ENCODE results near the gene OAS3.
"Not testable (repeated sequence)": the region's sequence is repeated elsewhere in the genome, so short reads cannot be mapped to it uniquely, and the experiment has no call there.

The OAS3 gene

GRCh38 chr12:112987561-112987960 lies 49.3 kb downstream of the OAS3 start:
- peak; percentile 28 for DNase-seq

DNA sequence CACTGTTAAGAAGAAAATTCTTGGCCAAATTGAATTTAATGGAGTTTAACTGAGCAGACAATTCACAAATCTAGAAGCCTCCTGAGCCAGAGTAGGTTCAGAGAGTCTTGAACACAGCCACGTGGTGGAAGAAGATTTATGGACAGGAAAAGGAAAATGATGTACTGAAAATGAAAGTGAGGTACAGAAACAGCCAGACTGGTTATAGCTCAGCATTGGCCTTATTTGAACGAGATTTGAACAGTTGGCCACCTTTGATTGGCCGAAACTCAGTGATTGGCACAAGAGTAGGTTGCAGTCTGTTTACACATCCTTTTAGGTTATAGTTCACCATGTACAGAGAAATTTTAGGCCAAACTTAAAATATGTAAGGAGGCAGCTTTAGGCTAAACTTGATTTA lies 50.0 kb downstream of the OAS3 start:
- DNase-seq: no peak

DNA sequence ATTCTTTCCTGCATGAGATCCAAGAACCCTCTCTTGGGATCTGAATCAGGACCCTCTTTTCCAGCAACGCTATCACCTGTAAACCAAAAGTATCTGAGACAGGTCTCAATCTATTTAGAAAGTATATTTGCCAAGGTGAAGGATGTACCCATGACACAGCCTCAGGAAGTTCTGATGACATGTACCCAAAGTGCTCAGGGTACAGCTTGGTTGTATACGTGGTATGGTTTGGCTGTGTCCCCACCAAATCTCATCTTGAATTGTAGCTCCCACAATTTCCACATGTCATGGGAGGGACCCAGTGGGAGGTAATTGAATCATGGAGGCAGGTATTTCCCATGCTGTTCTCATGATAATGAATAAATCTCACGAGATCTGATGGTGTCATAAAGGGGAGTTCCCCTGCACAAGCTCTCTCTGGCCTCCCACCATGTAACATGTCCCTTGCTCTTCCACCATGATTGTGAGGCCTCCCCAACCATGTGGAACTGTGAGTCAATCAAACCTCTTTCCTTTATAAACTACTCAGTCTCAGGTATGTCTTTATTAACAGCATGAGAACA lies 50.6 kb downstream of the OAS3 start:
- not testable (repeated sequence) for DNase-seq

DNA sequence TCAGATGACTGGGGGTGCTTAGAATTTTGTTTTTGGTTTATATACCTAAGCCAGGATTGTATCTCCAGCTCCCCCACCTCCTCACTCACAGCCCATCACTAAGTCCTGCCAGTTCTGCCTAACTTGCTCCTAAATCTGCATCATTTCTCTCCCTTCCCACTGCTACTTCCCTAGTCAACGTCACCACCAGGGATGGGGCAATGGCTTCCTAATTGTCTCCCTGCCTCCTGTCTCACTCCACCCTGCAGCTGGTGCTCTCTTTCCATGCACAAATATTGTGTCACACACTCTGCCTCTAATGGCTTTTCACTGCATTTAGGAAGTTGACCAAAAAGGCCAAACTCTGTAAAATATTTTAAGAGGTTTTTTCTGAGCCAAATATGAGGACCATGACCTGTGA lies 51.5 kb downstream of the OAS3 start:
- DNase-seq: no peak

GRCh38 chr12:112992541-112993398 lies 54.5 kb downstream of the OAS3 start:
- DNase-seq: peak; percentile 81

- DNase-seq: no peak
Observed at GRCh38 chr12:112995008-112995407, 56.7 kb downstream of the OAS3 start.

DNA sequence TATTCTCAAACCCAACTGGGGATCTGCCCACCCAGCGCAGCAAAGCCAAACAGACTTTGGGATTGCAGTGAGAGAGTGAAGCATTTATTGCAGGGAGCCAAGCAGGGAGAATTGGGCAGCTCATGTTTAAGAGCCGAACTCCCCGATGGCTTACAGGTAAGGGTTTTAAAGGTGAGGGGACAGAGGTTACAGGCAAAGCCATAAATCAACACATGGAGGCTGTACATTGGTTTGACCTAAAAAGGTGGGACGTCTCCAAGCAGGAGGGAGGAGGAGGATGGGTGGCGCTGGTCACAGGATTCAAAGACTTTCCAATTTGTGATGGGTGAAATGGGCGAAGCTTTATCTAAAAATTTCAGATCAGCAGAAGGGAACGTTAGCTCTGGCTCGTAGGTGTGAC lies 58.2 kb downstream of the OAS3 start:
- DNase-seq: no peak

- DNase-seq: no peak
Observed at GRCh38 chr12:112997506-112997905, 59.2 kb downstream of the OAS3 start.

DNA sequence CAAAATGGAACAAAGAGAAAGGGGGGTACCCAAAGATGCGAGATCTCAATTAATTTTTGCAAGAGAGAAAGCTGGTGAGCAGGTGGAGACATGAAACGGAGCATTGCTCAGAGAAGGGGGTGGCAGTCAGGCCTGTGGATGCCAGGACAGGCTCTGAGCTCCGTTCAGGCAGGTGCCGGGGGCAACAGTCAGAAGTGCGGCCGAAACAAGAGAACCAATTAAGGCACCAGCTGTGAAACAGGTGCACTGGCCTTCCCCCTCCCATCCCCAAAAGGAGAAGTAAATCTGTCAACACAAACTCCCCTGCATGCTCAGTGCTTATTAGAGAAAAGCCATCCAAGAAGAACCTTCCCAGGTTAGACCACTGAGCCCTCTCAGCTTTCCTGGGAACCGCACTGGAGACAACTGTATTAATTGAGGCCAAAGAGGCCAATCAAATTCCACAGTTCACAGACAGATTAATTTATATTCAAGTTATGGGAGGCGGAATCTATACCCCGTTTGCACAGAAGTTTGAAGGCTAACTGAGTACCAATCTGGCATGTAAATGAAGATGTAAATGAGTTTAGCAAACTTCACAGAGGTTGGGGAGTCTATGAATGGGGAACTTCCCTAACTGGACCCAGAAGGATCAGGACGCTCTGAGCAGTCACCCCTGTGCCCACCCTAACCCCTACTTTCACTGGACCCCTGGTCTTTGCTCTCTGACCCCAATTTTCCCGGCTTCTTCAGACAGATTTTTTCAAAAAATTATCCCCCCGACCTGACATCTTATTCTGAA lies 60.9 kb downstream of the OAS3 start:
- no peak for DNase-seq

DNA sequence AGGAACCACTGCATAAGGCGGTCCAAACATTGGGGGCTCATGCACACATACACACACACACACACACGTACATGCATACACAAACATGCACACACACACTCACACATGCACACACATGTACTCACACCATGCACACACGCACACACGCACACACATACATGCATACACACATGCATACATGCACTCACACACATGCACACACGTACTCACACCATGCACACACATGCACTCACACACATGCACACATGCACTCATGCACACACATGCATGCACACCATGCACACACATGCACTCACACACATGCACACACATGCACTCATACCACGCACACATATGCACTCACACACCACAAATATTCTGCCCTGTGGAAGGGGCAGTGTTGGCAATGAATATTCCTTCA lies 62.2 kb downstream of the OAS3 start:
- DNase-seq: no peak

- DNase-seq: no peak
Observed at GRCh38 chr12:113002155-113002554, 63.9 kb downstream of the OAS3 start.

GRCh38 chr12:113002676-113003075 lies 64.4 kb downstream of the OAS3 start:
- DNase-seq: peak; percentile 30

DNA sequence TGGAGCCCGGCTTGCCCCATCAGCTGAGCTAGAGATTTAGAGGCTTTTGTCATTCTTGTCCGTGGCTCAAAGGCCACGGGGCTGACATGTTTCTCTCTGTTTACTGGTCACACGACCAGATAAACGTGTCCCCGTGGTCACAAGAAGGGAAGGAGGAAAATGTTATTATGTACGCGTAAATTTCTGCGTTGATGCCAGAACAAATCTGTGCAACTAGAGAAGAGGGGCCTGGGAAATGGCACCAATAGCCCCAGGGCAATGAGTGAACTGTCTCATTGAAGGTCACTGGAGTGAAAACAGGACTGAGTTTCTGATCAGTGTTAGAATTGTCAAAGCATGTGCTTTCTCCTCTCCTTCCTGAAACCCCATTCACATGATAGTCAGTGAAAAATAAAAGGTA lies 65.4 kb downstream of the OAS3 start:
- peak; percentile 6 for DNase-seq

DNA sequence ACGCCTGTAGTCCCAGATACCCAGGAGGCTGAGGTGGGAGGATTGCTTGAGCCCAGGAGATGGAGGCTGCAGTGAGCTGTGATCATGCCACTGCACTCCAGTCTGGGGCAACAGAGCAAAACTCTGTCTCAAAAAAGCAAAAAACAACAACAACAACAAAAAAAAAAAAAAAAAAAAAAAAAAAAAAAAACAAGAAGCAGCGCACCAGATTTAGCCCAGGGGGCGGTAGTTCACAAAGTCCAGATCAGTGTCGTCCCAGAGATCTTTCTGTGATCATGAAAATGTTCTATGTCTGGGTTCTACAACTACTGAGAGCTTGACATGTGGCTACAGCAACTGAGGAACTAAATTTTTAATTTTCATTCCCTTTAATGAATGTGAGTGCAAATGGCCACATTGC lies 67.5 kb downstream of the OAS3 start:
- DNase-seq: no peak

- no peak for DNase-seq
Observed at GRCh38 chr12:113006206-113006605, 67.9 kb downstream of the OAS3 start.

GRCh38 chr12:113006641-113007040 lies 68.4 kb downstream of the OAS3 start:
- no peak for DNase-seq

GRCh38 chr12:113007166-113007565 lies 68.9 kb downstream of the OAS3 start:
- DNase-seq: no peak

GRCh38 chr12:113010701-113011100 lies 72.4 kb downstream of the OAS3 start:
- no peak for DNase-seq

- DNase-seq: no peak
Observed at GRCh38 chr12:113014565-113014964, 76.3 kb downstream of the OAS3 start.

DNA sequence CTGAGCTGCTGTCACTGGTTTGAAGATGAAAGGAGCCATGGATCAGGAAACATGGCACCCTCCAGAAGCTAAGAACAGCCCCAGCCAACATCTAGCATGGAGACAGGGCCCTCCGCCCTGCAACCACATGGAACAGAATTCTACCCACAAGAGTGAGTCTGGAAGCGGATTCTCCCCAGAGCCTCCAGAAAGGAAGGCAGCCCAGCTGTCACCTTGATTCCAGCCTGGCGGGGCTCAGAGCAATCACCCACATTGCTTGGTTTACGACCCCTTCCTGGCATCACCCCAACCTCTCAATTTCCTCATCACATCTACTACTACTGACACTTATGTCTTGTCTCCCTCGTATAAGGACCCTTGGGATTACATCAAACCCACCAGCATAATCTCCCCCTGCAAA lies 78.5 kb downstream of the OAS3 start:
- no peak for DNase-seq

- no peak for DNase-seq
Observed at GRCh38 chr12:113019025-113019424, 80.8 kb downstream of the OAS3 start.

GRCh38 chr12:113021500-113021899 lies 83.2 kb downstream of the OAS3 start:
- DNase-seq: no peak

All from activated CD8-positive, alpha-beta memory T cell treated with anti-CD3 and anti-CD28 coated beads, Interleukin-2, amount 50 U/mL, for 48 hours (primary cell).